Osteocyte (in vitro differentiated cells): Measurements from ENCODE around the gene CCDC179. TPM values are rescaled to one million over a fixed set of nuclear protein-coding genes. Genes with fewer than 3 reads are reported as not detected.

ENCODE experiments used
- DNase-seq: peaks from one replicate; pipeline ENCODE4 v3.0.0; 2021; ENCODE audit warnings: mixed read lengths; ENCODE audit not compliant: unreplicated experiment; ENCODE audit errors: extremely low spot score
- H3K27ac Mint-ChIP-seq: one replicate; pipeline ENCODE4 v1.8.0; 2021; ENCODE audit warnings: mild to moderate bottlenecking, mixed read lengths; ENCODE audit not compliant: unreplicated experiment
- H3K27me3 Mint-ChIP-seq: one replicate; pipeline ENCODE4 v1.8.0; 2021; ENCODE audit warnings: mixed read lengths; ENCODE audit not compliant: unreplicated experiment
- H3K36me3 Mint-ChIP-seq: one replicate; pipeline ENCODE4 v1.8.0; 2021; ENCODE audit warnings: mixed read lengths; ENCODE audit not compliant: unreplicated experiment
- H3K4me1 Mint-ChIP-seq: one replicate; pipeline ENCODE4 v1.8.0; 2021; ENCODE audit warnings: mixed read lengths; ENCODE audit not compliant: unreplicated experiment
- H3K4me3 Mint-ChIP-seq: one replicate; pipeline ENCODE4 v1.8.0; 2021; ENCODE audit warnings: mild to moderate bottlenecking, moderate library complexity, mixed read lengths; ENCODE audit not compliant: unreplicated experiment
- H3K9me3 Mint-ChIP-seq: one replicate; pipeline ENCODE4 v1.8.0; 2021; ENCODE audit warnings: mixed read lengths; ENCODE audit not compliant: unreplicated experiment
- total RNA-seq: library from RNA; stranded (reverse); gene quantifications from 2 replicates; pipeline ENCODE4 v1.2.1, GENCODE V29; 2021
- TF ChIP-seq, protein P1 (sequence below): fragments of 200-600 bp; sonication (generic); IDR thresholded peaks from 2 replicates; pipeline ENCODE4 v1.5.0; 2021; ENCODE audit warnings: antibody characterized with exemption, mild to moderate bottlenecking, moderate library complexity

The CCDC179 gene
- total RNA-seq, 1 donor from 2014 or later: not detected

GRCh38 chr11:22800482-22800881 is 59.8 kb downstream of the CCDC179 start:
- Mint-ChIP-seq H3K27me3 (peaks cover 3% of the 10 kb centered on the region), H3K36me3 (no peaks in the 10 kb centered on the region), H3K9me3 (no peaks in the 10 kb centered on the region), H3K4me1 (no peaks in the 10 kb centered on the region), H3K4me3 (no peak overlapping the region), H3K27ac (no peak overlapping the region)
- TF ChIP-seq, protein P1, sequence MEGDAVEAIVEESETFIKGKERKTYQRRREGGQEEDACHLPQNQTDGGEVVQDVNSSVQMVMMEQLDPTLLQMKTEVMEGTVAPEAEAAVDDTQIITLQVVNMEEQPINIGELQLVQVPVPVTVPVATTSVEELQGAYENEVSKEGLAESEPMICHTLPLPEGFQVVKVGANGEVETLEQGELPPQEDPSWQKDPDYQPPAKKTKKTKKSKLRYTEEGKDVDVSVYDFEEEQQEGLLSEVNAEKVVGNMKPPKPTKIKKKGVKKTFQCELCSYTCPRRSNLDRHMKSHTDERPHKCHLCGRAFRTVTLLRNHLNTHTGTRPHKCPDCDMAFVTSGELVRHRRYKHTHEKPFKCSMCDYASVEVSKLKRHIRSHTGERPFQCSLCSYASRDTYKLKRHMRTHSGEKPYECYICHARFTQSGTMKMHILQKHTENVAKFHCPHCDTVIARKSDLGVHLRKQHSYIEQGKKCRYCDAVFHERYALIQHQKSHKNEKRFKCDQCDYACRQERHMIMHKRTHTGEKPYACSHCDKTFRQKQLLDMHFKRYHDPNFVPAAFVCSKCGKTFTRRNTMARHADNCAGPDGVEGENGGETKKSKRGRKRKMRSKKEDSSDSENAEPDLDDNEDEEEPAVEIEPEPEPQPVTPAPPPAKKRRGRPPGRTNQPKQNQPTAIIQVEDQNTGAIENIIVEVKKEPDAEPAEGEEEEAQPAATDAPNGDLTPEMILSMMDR: no peak
- DNase-seq: no peak

GRCh38 chr11:22798901-22799300 is 61.4 kb downstream of the CCDC179 start:
- H3K27me3 Mint-ChIP-seq: peaks cover 3% of the 10 kb centered on the region

GRCh38 chr11:22797047-22797446 is 63.2 kb downstream of the CCDC179 start:
- no peak for DNase-seq
- peaks cover 3% of the 10 kb centered on the region for H3K27me3 Mint-ChIP-seq
- peaks cover 5% of the 10 kb centered on the region for H3K4me1 Mint-ChIP-seq
- no peaks in the 10 kb centered on the region for H3K36me3 Mint-ChIP-seq
- no peak overlapping the region for H3K4me3 Mint-ChIP-seq
- no peaks in the 10 kb centered on the region for H3K9me3 Mint-ChIP-seq
- H3K27ac Mint-ChIP-seq: no peak overlapping the region
- TF ChIP-seq, protein P1: no peak

More at GRCh38 chr11:22798901-22799300, 61.4 kb downstream of the CCDC179 start:
- no peak for DNase-seq
- Mint-ChIP-seq H3K36me3 (no peaks in the 10 kb centered on the region), H3K4me1 (no peaks in the 10 kb centered on the region), H3K27ac (no peak overlapping the region), H3K4me3 (no peak overlapping the region), H3K9me3 (no peaks in the 10 kb centered on the region)
- TF ChIP-seq, protein P1: no peak

Other genes with a start within 250 kb of the CCDC179 start
- gene FANCF, start 234.7 kb downstream of the CCDC179 start, total RNA-seq: 8.7 and 9.4 TPM in 2 replicates
- gene GAS2, start 193.9 kb downstream of the CCDC179 start, total RNA-seq: 0.52 and 0.70 TPM in 2 replicates
- gene SVIP, start 30.7 kb downstream of the CCDC179 start, total RNA-seq: 8.4 and 12.1 TPM in 2 replicates